ENCODE results near the gene NR1I3.
"Not testable (repeated sequence)": the region's sequence is repeated elsewhere in the genome, so short reads cannot be mapped to it uniquely, and the experiment has no call there.

NR1I3 gene

DNA sequence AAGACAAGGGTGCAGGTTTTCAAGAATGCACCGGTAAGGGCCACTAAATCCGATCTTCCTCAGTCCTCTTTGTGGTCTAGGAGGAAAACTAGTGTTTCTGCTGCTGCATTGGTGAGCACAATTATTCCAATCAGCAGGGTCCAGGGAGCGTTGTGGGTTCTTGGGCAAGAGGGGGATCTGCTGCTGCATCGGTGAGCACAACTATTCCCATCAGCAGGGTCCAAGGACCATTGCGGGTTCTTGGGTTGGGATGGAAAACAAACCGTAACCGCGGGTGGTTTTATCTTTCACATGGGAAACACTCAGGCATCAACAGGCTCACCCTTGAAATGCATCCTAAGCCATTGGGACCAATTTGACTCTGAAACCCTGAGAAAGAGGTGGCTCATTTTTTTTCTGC is 13.6 kb upstream of the NR1I3 start:
- Histone ChIP-seq H3K4me2 (no peak overlapping the region), H3K36me3 (no peaks in the 10 kb centered on the region), H3K9ac (no peak overlapping the region), H3K27me3 (no peaks in the 10 kb centered on the region), H3K9me3 (peaks cover 27% of the 10 kb centered on the region), H4K20me1 (no peaks in the 10 kb centered on the region), H3K27ac (no peak overlapping the region), H3K4me1 (peaks cover 8% of the 10 kb centered on the region; the same call in 1 of the 2 replicates), H3K4me3 (no peak overlapping the region)
- no peak for TF ChIP-seq Cebpa-rat (IDR thresholded peaks at IDR 0.05)

GRCh38 chr1:161250829-161251228 is 12.8 kb upstream of the NR1I3 start:
- H3K27ac ChIP-seq, result no peak overlapping the region
- peaks cover 8% of the 10 kb centered on the region; the same call in 1 of the 2 replicates for H3K4me1 ChIP-seq
- no peak overlapping the region for H3K4me3 ChIP-seq
- H3K27me3 ChIP-seq, result no peaks in the 10 kb centered on the region
- no peak for TF ChIP-seq Cebpa-rat (IDR thresholded peaks at IDR 0.05)
- H3K9me3 ChIP-seq, result peaks cover 20% of the 10 kb centered on the region
- H3K9ac ChIP-seq, result no peak overlapping the region
- no peaks in the 10 kb centered on the region for H3K36me3 ChIP-seq
- H3K4me2 ChIP-seq, result no peak overlapping the region
- H4K20me1 ChIP-seq, result no peaks in the 10 kb centered on the region

- H3K27ac ChIP-seq, H3K27me3 ChIP-seq, H4K20me1 ChIP-seq, H3K4me2 ChIP-seq, H3K9ac ChIP-seq, H3K4me3 ChIP-seq, H3K36me3 ChIP-seq, H3K4me1 ChIP-seq: not testable (repeated sequence)
- H3K9me3 ChIP-seq, result peaks cover 15% of the 10 kb centered on the region; the same call in 1 of the 2 replicates
Measured at GRCh38 chr1:161250100-161250499, 12.1 kb upstream of the NR1I3 start.

DNA sequence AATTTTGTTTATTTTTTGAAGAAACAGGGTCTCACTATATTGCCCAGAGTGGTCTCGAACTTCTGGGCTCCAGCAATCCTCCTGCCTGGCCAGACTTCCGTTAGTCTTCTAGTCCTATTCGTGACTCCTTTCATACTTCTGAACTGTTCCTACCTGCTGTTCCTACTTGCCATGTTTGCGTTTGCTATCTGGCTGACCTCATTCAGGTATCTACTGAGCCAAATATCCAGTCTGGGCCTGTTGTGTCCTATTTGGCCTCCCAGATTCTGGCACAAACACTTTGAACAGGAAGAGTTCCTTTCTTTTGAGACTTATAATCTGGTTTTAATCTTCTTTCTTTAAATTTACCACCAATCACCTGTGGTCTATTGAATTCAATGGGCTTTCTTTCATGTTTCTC is 6.9 kb upstream of the NR1I3 start:
- Histone ChIP-seq H3K9me3 (peaks cover 2% of the 10 kb centered on the region; the same call in 1 of the 2 replicates), H3K4me1 (no peaks in the 10 kb centered on the region), H3K9ac (no peak overlapping the region), H3K27me3 (no peaks in the 10 kb centered on the region; the same call in 1 of the 2 replicates), H3K4me2 (no peak overlapping the region), H4K20me1 (no peaks in the 10 kb centered on the region), H3K27ac (no peak overlapping the region), H3K36me3 (no peaks in the 10 kb centered on the region), H3K4me3 (no peak overlapping the region)
- TF ChIP-seq Cebpa-rat (IDR thresholded peaks at IDR 0.05), result no peak

DNA sequence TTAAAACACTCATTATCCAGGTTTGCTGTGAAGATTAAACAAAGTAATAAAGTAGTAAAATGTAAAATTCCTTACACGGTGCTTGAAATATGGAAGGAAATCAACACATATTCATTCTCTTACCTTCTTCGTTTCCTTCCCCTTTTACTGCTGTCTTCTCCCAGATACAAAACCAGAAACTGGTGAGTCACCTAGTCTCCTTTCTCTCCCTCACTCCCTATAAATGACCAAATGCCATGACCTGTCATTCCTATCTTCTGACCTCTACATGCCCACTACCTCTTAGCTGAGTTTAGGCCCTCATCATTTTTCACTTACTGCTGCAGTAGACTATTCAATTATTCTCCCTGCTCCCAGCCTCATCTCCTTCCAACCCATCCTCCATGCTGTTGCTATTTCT is 4.3 kb upstream of the NR1I3 start:
- no peak for TF ChIP-seq Cebpa-rat (IDR thresholded peaks at IDR 0.05)
- H4K20me1 ChIP-seq, result no peaks in the 10 kb centered on the region
- H3K9ac ChIP-seq, result no peak overlapping the region
- H3K4me3 ChIP-seq, result no peak overlapping the region
- H3K4me1 ChIP-seq, result no peaks in the 10 kb centered on the region
- H3K9me3 ChIP-seq, result no peaks in the 10 kb centered on the region
- no peak overlapping the region for H3K4me2 ChIP-seq
- no peaks in the 10 kb centered on the region for H3K36me3 ChIP-seq
- no peaks in the 10 kb centered on the region; the same call in 1 of the 2 replicates for H3K27me3 ChIP-seq
- H3K27ac ChIP-seq, result no peak overlapping the region

- Histone ChIP-seq H3K4me3 (no peak overlapping the region), H3K27ac (no peak overlapping the region), H4K20me1 (no peaks in the 10 kb centered on the region), H3K4me1 (no peaks in the 10 kb centered on the region), H3K9me3 (no peaks in the 10 kb centered on the region), H3K36me3 (no peaks in the 10 kb centered on the region), H3K27me3 (no peaks in the 10 kb centered on the region; the same call in 1 of the 2 replicates), H3K9ac (no peak overlapping the region), H3K4me2 (no peak overlapping the region)
- TF ChIP-seq Cebpa-rat (IDR thresholded peaks at IDR 0.05), result no peak
Measured at GRCh38 chr1:161241682-161242081, 3.7 kb upstream of the NR1I3 start.

DNA sequence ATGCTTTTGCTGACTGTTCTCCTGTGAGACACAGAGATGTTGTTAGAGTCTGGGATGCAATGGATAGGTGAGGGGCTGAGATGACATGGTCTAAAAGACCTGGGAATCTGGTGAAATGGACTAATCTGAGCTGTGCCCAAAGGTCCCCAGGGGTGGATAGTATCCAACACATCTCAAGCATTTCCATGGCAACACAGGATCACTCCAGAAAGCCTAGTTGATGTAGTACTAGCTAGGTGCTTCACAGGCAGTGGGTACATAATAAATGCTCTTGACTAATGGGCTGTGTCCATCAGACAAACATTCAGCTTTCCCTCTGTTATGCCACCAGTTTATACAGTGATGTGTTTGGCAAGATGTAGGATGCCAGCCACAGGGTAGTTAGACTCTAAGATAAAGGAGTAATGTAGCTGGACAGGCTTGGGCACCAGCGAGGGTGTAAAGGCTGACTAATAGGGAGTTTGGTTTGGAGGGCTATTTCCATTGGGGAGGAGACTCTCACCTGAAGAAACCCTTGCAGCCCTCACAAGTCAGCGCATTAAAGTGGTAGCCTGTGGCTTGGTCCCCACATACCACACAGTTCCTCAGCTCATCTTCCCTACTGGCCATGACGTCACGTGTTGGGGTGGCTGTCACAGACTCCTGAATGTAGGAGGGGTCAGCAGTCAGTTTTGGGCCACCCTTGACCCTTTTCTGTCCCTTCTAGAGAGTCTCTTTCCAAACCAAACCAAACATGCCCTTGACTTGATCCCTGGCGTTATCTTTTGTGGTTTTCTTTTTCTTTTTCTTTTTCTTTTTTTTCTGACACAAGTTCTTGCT is 1.8 kb downstream of the NR1I3 start:
- TF ChIP-seq Cebpa-rat (IDR thresholded peaks at IDR 0.05), result no peak
- no peaks in the 10 kb centered on the region for H3K36me3 ChIP-seq
- no peak overlapping the region for H3K4me2 ChIP-seq
- H3K27ac ChIP-seq, result no peak overlapping the region
- H4K20me1 ChIP-seq, result no peaks in the 10 kb centered on the region
- H3K4me1 ChIP-seq, result no peaks in the 10 kb centered on the region
- no peaks in the 10 kb centered on the region for H3K9me3 ChIP-seq
- H3K4me3 ChIP-seq, result no peak overlapping the region
- H3K9ac ChIP-seq, result no peak overlapping the region
- H3K27me3 ChIP-seq, result no peaks in the 10 kb centered on the region; the same call in 1 of the 2 replicates

GRCh38 chr1:161233102-161233501 is 4.9 kb downstream of the NR1I3 start:
- H3K36me3 ChIP-seq, result peaks cover 31% of the 10 kb centered on the region
- H3K27ac ChIP-seq, result no peak overlapping the region
- peaks cover 1% of the 10 kb centered on the region for H3K4me1 ChIP-seq
- no peaks in the 10 kb centered on the region for H3K27me3 ChIP-seq
- no peaks in the 10 kb centered on the region for H3K9me3 ChIP-seq
- H3K4me3 ChIP-seq, result no peak overlapping the region
- TF ChIP-seq Cebpa-rat (IDR thresholded peaks at IDR 0.05), result no peak
- no peak overlapping the region for H3K9ac ChIP-seq
- H3K4me2 ChIP-seq, result no peak overlapping the region
- no peaks in the 10 kb centered on the region for H4K20me1 ChIP-seq

- peaks cover 31% of the 10 kb centered on the region for H3K36me3 ChIP-seq
- no peak overlapping the region for H3K4me2 ChIP-seq
- H3K27ac ChIP-seq, result no peak overlapping the region
- no peak overlapping the region for H3K9ac ChIP-seq
- no peak overlapping the region for H3K4me3 ChIP-seq
- TF ChIP-seq Cebpa-rat (IDR thresholded peaks at IDR 0.05), result no peak
- H3K27me3 ChIP-seq, result no peaks in the 10 kb centered on the region
- H3K9me3 ChIP-seq, result no peaks in the 10 kb centered on the region
- no peaks in the 10 kb centered on the region for H4K20me1 ChIP-seq
- peaks cover 21% of the 10 kb centered on the region for H3K4me1 ChIP-seq
Measured at GRCh38 chr1:161230762-161231161, 7.2 kb downstream of the NR1I3 start.

- H3K27me3 ChIP-seq, result no peaks in the 10 kb centered on the region
- TF ChIP-seq Cebpa-rat (IDR thresholded peaks at IDR 0.05), result no peak
- no peak overlapping the region for H3K4me2 ChIP-seq
- no peak overlapping the region for H3K27ac ChIP-seq
- H3K9me3 ChIP-seq, result no peaks in the 10 kb centered on the region
- no peak overlapping the region for H3K4me3 ChIP-seq
- H3K9ac ChIP-seq, result no peak overlapping the region
- peaks cover 26% of the 10 kb centered on the region for H3K4me1 ChIP-seq
- H4K20me1 ChIP-seq, result no peaks in the 10 kb centered on the region
- H3K36me3 ChIP-seq, result peaks cover 31% of the 10 kb centered on the region
Measured at GRCh38 chr1:161229896-161230295, 8.1 kb downstream of the NR1I3 start.
